ENCODE results near the gene PGS1.

The PGS1 gene

DNA sequence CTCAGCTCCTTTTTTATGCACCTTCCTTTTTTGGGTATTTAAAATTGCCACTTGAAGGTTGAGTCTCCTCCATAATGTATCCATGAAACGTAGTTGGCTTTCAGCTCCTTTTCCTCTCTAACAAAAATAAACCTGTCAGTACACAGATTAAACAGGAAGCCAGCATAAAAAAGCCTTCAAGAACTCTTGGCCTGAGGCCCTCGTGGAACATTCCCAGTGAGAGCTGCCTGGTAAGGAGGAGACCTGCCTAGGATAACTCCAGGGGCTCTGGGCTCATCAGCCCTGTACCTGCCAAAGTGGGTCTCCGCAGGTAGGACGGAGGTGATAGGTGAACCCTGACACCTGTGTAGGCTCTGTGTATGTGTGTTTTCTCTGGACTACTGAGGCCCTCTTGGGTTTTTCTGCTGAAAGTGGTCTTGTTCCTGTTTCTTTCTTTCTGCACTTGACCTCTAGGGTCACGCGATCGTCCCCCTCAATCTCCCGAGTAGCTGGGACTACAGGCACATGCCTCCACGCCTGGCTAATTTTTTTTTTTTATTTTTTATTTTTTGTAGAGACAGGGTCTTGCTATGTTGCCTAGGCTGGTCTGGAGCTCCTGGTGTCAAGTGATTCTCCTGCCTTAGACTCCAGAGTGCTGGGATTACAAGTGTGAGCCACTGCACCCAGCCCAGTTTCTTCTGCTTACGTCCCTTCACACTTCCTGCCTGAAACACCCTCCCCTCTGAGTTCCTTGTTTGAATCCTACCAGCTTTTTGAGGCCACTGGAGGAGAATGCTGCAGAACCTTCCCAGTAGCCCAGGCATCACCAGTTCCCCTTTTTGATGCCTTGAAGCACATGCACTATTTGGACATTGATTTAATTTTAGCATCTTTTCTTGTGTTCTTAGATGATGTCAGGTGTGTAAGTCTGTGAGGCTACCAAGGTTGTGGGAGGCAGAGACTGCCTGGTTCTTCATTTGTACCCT, 9.8 kb downstream of the PGS1 start:
- DNase-seq (ENCODE audit: low read depth, low spot score) = no peak

DNA sequence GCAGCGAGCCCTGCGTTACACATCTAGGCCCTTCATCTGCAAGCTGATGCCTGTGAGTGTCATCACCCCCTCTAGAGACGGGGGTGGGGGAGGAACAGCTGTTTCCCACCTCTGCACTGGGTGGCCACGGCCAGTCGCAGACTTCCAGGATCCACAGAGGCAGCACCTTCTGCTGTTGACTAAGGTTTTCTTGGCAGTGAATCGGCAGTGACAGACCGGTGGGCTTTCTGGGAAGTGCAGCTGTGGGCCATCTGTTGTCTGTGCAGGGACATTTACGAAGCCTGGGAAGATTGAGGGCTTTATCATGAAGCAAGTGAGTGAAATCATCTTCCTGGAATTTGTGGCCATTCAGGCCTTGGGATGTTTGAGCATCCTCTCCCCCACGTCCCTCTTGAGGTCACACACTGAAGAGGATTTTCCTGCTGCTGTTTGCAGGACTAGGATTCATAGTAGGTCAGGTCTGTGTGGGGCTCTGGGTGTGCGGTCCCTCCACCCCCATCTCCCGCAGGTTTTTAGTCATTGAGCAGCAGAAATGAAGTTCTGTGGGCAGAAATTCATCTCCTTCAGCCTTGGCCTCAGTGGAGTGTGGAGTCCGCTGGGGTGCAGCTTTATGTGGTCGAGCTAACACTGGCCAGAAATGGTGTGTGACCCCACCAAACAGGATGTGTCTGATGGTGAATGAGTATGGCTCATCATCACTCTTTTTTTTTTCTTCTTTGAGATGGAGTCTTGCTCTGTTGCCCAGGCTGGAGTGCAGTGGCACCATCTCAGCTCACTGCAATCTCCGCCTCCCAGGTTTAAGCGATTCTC, 12.0 kb downstream of the PGS1 start:
- no peak for DNase-seq (ENCODE audit: low read depth, low spot score)

GRCh38 chr17:78391051-78391431, 12.6 kb downstream of the PGS1 start:
- DNase-seq (ENCODE audit: low read depth, low spot score) = no peak

GRCh38 chr17:78391843-78392242, 13.4 kb downstream of the PGS1 start:
- no peak for DNase-seq (ENCODE audit: low read depth, low spot score)

GRCh38 chr17:78392295-78392694, 13.8 kb downstream of the PGS1 start:
- no peak for DNase-seq (ENCODE audit: low read depth, low spot score)

- DNase-seq (ENCODE audit: low read depth, low spot score) = no peak
Measured at GRCh38 chr17:78393575-78393974, 15.1 kb downstream of the PGS1 start.

DNA sequence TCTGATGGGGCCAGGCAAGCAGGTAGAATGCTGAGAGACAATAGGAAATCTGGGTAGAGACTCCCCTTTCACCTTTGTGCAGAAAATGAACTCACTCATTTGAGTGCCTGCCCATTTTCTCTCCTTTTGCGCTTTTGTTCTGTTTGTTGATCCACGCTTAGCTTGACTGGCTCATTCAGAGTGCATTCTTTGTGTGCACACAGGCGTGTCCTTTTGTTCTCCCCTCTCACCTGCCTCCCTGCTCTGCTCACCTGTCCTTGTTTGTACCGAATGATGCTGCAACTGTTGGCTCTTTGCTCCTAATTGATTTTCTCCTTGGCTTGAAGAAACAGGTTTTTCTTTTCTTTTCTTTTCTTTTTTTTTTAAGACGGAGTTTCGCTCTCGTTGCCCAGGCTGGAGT, 15.8 kb downstream of the PGS1 start:
- DNase-seq (ENCODE audit: low read depth, low spot score) = no peak

GRCh38 chr17:78395155-78395554, 16.7 kb downstream of the PGS1 start:
- no peak for DNase-seq (ENCODE audit: low read depth, low spot score)

- no peak for DNase-seq (ENCODE audit: low read depth, low spot score)
Measured at GRCh38 chr17:78396441-78397337, 18.2 kb downstream of the PGS1 start.

GRCh38 chr17:78397681-78398101, 19.2 kb downstream of the PGS1 start:
- DNase-seq (ENCODE audit: low read depth, low spot score) = no peak

DNA sequence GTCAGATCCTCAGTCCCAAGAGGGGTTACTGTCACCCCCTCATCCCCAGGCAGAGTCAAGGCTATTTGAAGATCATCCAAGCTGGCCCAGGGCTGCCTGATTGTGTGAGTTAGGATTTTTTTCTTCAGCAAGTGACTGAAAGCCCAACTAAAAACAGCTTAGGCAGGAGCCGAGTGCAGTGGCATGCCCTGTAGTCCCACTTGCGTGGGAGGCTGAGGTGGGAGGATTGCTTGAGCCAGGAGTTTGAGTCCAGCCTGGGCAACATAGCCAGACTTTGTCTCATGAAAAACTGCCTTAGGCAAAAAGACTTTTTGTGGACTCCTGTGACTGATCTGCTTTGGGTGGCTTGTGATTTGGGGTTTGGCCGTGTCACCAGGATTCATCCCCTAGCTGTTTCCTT, 19.9 kb downstream of the PGS1 start:
- DNase-seq (ENCODE audit: low read depth, low spot score) = no peak

- no peak for DNase-seq (ENCODE audit: low read depth, low spot score)
Measured at GRCh38 chr17:78399028-78399692, 20.7 kb downstream of the PGS1 start.

DNA sequence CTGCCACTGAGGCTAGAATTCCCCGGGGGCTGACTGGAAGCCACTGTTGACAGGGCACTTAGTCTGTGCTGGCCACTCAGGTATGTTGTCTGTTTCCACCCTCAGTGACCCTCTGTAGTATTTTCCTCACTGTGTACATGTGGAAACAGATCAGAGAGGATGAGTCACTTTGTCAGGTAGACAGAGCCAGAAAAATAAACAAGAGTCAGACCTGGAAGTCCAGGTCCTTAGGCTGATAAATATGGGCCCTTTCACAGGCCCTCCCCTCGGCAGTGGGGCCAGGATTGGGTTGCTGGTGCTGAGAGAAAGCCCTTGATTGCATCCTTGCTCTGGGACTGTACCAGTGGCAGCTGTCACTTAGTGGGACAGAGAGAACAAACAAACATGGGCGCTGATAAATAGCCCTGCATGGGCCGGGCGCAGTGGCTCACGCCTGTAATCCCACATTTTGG, 21.3 kb downstream of the PGS1 start:
- DNase-seq (ENCODE audit: low read depth, low spot score) = no peak

GRCh38 chr17:78400581-78401240, 22.3 kb downstream of the PGS1 start:
- no peak for DNase-seq (ENCODE audit: low read depth, low spot score)

GRCh38 chr17:78401246-78401645, 22.8 kb downstream of the PGS1 start:
- DNase-seq (ENCODE audit: low read depth, low spot score) = no peak

- DNase-seq (ENCODE audit: low read depth, low spot score) = no peak
Measured at GRCh38 chr17:78401891-78402290, 23.4 kb downstream of the PGS1 start.

GRCh38 chr17:78403822-78404221, 25.4 kb downstream of the PGS1 start:
- no peak for DNase-seq (ENCODE audit: low read depth, low spot score)

GRCh38 chr17:78406396-78406795, 27.9 kb downstream of the PGS1 start:
- no peak for DNase-seq (ENCODE audit: low read depth, low spot score)

GRCh38 chr17:78406920-78407319, 28.5 kb downstream of the PGS1 start:
- DNase-seq (ENCODE audit: low read depth, low spot score) = no peak

DNA sequence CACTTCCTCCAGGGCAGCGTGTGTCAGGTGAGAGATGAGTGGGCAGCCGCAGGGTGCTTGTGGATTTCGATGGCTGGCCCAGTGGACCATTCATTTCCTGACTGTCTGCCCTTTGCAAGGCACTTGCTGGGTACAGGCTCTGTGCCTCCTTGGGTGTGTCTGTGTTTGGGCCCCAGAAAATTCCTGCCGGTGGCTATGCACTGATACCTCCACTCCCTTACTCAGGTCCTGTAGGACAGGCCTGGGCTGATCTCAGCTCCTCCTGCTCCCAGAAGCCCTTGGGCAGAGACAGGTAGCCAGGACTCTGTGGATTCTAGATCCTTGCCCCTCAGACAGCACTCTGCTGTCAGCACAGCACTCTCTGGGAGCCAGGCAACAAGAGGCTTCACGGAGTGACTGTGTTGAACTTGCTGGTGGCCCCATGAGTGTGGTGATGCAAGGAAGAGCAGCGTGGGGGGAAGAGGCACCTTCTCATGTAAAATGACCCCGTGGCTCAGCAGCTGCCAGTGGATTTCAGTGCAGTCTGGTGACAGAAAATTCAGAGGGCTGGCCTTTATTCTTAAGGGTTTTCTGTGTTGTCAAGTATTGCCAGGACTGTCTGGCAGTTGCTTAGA, 29.0 kb downstream of the PGS1 start:
- DNase-seq (ENCODE audit: low read depth, low spot score) = no peak
